GM12878 (cell line): Measurements from ENCODE around the gene GPSM1. TPM values are rescaled to one million over a fixed set of nuclear protein-coding genes. Genes with fewer than 3 reads are reported as not detected.

Experiments used
- ATAC-seq: fragments of 200-7000 bp; cut with Tn5 transposase; 3 replicates; pipeline ENCODE4 v1.9.1; 2020; ENCODE audit warnings: mild to moderate bottlenecking, moderate library complexity
- BruUV-seq: library from RNA; stranded (reverse); fragments of 400-500 nt; replicated peaks from 2 replicates; lab custom pipeline; 2021; lab: Mats Ljungman, UMichigan
- CTCF ChIA-PET: fragments of 300-600 bp; sonication (Branson Sonifier 250); formaldehyde crosslinking; extraction: SDS; loops from one replicate; lab custom pipeline; 2021; ENCODE audit warnings: inconsistent platforms; lab: Yijun Ruan, JAX
- POLR2A ChIA-PET: fragments of 350-600 bp; formaldehyde crosslinking; extraction: SDS; loops from one replicate; lab custom pipeline; 2021; ENCODE audit warnings: inconsistent platforms; lab: Charles Lee
- RAD21 ChIA-PET: fragments of 300-600 bp; sonication (Branson Sonifier 250); formaldehyde crosslinking; loops from one replicate; lab custom pipeline; 2023; ENCODE audit warnings: antibody characterized with exemption; ENCODE audit not compliant: unreplicated experiment; lab: Charles Lee
- SMC1A ChIA-PET: fragments of 300-600 bp; sonication (Branson Sonifier 250); formaldehyde crosslinking; loops from one replicate; lab custom pipeline; 2023; ENCODE audit not compliant: unreplicated experiment, uncharacterized antibody; lab: Charles Lee
- DNase-seq: peaks from one replicate; pipeline ENCODE4 v3.0.0-alpha.2; 2011; ENCODE audit warnings: low read depth, low spot score
- FAIRE-seq: peaks from 3 replicates; lab custom pipeline; 2011; peaks lifted over from hg19 to GRCh38; lab: Jason Lieb, UNC
- H2AFZ ChIP-seq: 2 replicates; pipeline ENCODE4 v1.6.0; 2011; ENCODE audit warnings: low read depth, low read length, control low read depth; ENCODE audit not compliant: control insufficient read depth
- H3K27ac ChIP-seq: 2 replicates; pipeline ENCODE4 v1.5.1; 2011; ENCODE audit warnings: control low read depth; ENCODE audit not compliant: control insufficient read depth, insufficient read depth
- H3K27me3 ChIP-seq, 2 experiments: replicated peaks in 1 of 2; 2 replicates each; pipeline versions ENCODE4 v1.6.0 to v1.6.1; 2011; ENCODE audit warnings: low read length in 1 of 2; ENCODE audit not compliant: control insufficient read depth in 2 of 2, insufficient read depth in 2 of 2
- H3K36me3 ChIP-seq, 2 experiments: 2 replicates each; pipeline ENCODE4 v1.5.1; 2011; ENCODE audit warnings: low read length in 1 of 2; ENCODE audit not compliant: control insufficient read depth in 2 of 2, insufficient read depth in 2 of 2
- H3K4me1 ChIP-seq: 2 replicates; pipeline ENCODE4 v1.6.1; 2011; ENCODE audit warnings: mild to moderate bottlenecking, low read length, moderate library complexity, mixed read lengths; ENCODE audit not compliant: control insufficient read depth, insufficient read depth
- H3K4me2 ChIP-seq: 2 replicates; pipeline ENCODE4 v1.6.0; 2011; ENCODE audit warnings: control low read depth; ENCODE audit not compliant: control insufficient read depth, insufficient read depth
- H3K4me3 ChIP-seq: fragments of 200-600 bp; sonication (generic); 2 replicates; pipeline ENCODE4 v1.5.1; 2016
- H3K79me2 ChIP-seq: 2 replicates; pipeline ENCODE4 v1.6.0; 2011; ENCODE audit warnings: low read length; ENCODE audit not compliant: control insufficient read depth, insufficient read depth
- H3K9ac ChIP-seq: 2 replicates; pipeline ENCODE4 v1.8.0; 2011; ENCODE audit warnings: low read length, control low read depth, mixed read lengths; ENCODE audit not compliant: control insufficient read depth, insufficient read depth
- H3K9me3 ChIP-seq: replicated peaks from 3 replicates; pipeline ENCODE4 v1.5.1; 2011; ENCODE audit warnings: mild to moderate bottlenecking, low read length; ENCODE audit not compliant: control insufficient read depth, insufficient read depth
- H4K20me1 ChIP-seq: 2 replicates; pipeline ENCODE4 v1.6.0; 2011; ENCODE audit not compliant: control insufficient read depth, insufficient read depth
- HSF1 ChIP-seq: fragments of 150-350 bp; IDR thresholded peaks from 2 replicates; pipeline ENCODE4 v1.6.1; 2014; ENCODE audit warnings: mild to moderate bottlenecking, low read depth, low read length
- IKZF1 ChIP-seq: fragments of 450-650 bp; conservative IDR thresholded peaks from 2 replicates; pipeline ENCODE4 v1.6.1; 2017; ENCODE audit warnings: antibody characterized with exemption, mild to moderate bottlenecking
- MXI1 ChIP-seq: fragments of 150-350 bp; IDR thresholded peaks from 2 replicates; pipeline ENCODE4 v1.6.1; 2011; ENCODE audit warnings: low read depth, mild to moderate bottlenecking, inconsistent platforms, low read length, improper control_type of control experiment
- NFXL1 ChIP-seq: fragments of 450-650 bp; IDR thresholded peaks from 2 replicates; pipeline ENCODE4 v1.6.1; 2017; ENCODE audit warnings: antibody characterized with exemption, mild to moderate bottlenecking, borderline replicate concordance
- SPI1 ChIP-seq: IDR thresholded peaks from 2 replicates; pipeline ENCODE4 v1.6.1; 2011; ENCODE audit warnings: low read depth, mild to moderate bottlenecking, low read length, moderate library complexity, borderline replicate concordance; ENCODE audit not compliant: insufficient read depth
- WGBS: methylation state at CpG from one replicate; pipeline ENCODE4 v1.1.6; 2016; ENCODE audit warnings: low lambda C conversion rate; ENCODE audit not compliant: insufficient replicate concordance, insufficient coverage; ENCODE audit errors: missing lambda C conversion rate; 5-methylcytosine and 5-hydroxymethylcytosine counted together
- in situ Hi-C: fragments of 300-500 bp; cut with MboI; formaldehyde crosslinking; loops from 9 replicates; pipeline ENCODE4 v1.14.3; 2018; ENCODE audit warnings: mixed read lengths
- intact Hi-C: fragments of 100-400 bp; cut with micrococcal nuclease; formaldehyde crosslinking; loops from one replicate; pipeline ENCODE4 v1.14.2; 2022; ENCODE audit not compliant: unreplicated experiment
- polyA plus RNA-seq, 11 experiments: library from polyadenylated mRNA; depleted of rRNA in 4 of 11; unstranded in 6 of 11; stranded (reverse) in 5 of 11; fragments of >200 nt; fragmentation: Nextera tagmentation in 4 of 11; fragmentation: Illumina TruSeq in 1 of 11; extraction: Ambion mirVana in 4 of 11; extraction: Trizol in 1 of 11; gene quantifications; 1 replicate in 1 of 11; 2 replicates in 10 of 11; pipeline versions ENCODE4 v1.2.1 to v1.2.3, GENCODE V29; 2011 to 2016; ENCODE audit warnings: inconsistent platforms in 2 of 11, missing spikeins in 2 of 11, low read depth in 1 of 11
- total RNA-seq, 4 experiments: library from RNA; depleted of rRNA in 3 of 4; stranded (reverse); fragments of >200 nt in 3 of 4; fragmentation: Illumina TruSeq in 1 of 4; extraction: Trizol in 1 of 4; gene quantifications; 2 replicates each; pipeline versions ENCODE4 v1.2.1 to v1.2.3, GENCODE V29; 2013 to 2021
- TF ChIP-seq, protein P1 (sequence below): IDR thresholded peaks from 2 replicates; pipeline ENCODE4 v1.6.1; 2011; ENCODE audit warnings: borderline replicate concordance, low read depth, mild to moderate bottlenecking, moderate library complexity, mixed read lengths, low read length; ENCODE audit not compliant: insufficient read depth; ENCODE audit errors: extremely low read length

The GPSM1 gene
- total and polyA plus RNA-seq, 10 of the 15 experiments (the other 5 are each of a cell fraction or from before 2014, with no cell fraction given): 0.04 to 0.10 (median 0.10) TPM; not detected in 7

- no peak for TF ChIP-seq HSF1
- 0 out of 2 replicates have a peak, but pooled peaks have one; percentile 19 for TF ChIP-seq IKZF1
- peak; percentile 60 for TF ChIP-seq MXI1
Measured at GRCh38 chr9:136372561-136373299, 45.4 kb downstream of the GPSM1 start (continued).

DNA sequence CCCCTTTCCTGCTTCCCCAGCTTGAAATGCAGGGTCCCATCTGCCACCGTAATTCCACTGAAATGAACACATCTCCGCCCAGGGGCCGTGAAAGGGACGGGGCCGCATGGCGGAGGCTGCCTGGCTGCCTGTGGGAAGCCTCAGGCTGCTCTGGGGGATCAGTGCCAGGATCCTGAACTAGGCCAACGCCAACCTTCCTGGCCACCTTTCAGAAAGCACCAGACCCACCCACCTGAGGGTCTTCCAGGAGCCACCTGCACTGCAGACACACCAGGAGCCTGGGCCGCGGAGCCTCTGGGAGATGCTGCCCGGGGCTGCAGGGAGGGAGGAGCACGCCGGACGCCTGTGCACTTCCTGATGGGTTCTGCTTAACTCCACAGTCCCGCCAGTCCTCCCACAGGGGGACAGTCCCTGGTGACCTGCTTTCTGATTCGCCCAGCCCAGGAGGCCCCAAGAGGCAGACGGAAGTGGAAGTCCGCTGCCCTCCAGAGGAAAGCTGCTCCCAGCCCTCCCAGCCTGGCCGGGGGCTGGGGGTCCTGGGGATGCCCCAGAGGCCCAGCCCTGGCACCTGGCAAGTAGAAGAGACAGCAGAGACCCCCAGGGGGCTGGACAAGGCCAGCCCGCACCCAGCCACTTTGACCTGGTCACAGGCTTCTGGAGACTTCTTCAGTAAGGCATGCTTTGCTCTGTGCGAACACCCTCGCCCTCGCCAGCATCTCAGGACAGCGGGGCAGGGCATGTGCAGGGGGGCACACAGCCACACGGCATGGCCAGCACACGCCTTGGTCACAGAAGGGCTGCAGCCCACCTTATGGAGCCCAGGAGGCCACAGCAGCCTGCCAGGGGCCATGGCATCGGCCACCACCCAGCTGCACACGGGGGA lies 46.2 kb downstream of the GPSM1 start, which contains the start of gene CARD9:
Gene CARD9 (minus strand): TSS at position 370 of the 883 bp plus-strand sequence. CDS start 1,591 bp downstream, outside the sequence.
- no peaks in the 10 kb centered on the region for H3K79me2 ChIP-seq
- RAD21 ChIA-PET: interaction anchor here (1.6 kb wide), 1 partner anchor 10 kb away, joined by 6 read pairs; the partner anchor contains the start of gene DNLZ
- peak within 1 kb of the TSS; percentile 36 for H3K4me2 ChIP-seq
- peak within 1 kb of the TSS; percentile 52; the same call in 1 of the 2 replicates for H3K27ac ChIP-seq
- CTCF ChIA-PET: interaction anchor here (1.5 to 1.9 kb wide), 2 partner anchors 10 to 26 kb away, joined by 5 to 7 read pairs; partner anchors contain the start of genes DNLZ and SNAPC4
- intact Hi-C loops (no loop called here), in situ Hi-C loops (no loop called here)
- 71% methylated on average over 27 of the region's 27 CpGs for WGBS
- H3K4me3 ChIP-seq: peak within 1 kb of the TSS; percentile 60
- no TSS peak for BruUV-seq
- peak within 1 kb of the TSS; percentile 64 for H3K9ac ChIP-seq
- ATAC-seq (peak; percentile 84), DNase-seq (no peak), FAIRE-seq (no peak)
- H3K36me3 ChIP-seq: peaks cover 0 to 6% of the 10 kb centered on the region in 2 experiments; a peak in 3 of 4 replicates
- H3K27me3 ChIP-seq: no peaks in the 10 kb centered on the region
- no peaks in the 10 kb centered on the region for H4K20me1 ChIP-seq
- H3K4me1 ChIP-seq: 0 out of 2 replicates have a peak, but pooled peaks cover 4% of the 10 kb centered on the region
- TF ChIP-seq, protein P1, sequence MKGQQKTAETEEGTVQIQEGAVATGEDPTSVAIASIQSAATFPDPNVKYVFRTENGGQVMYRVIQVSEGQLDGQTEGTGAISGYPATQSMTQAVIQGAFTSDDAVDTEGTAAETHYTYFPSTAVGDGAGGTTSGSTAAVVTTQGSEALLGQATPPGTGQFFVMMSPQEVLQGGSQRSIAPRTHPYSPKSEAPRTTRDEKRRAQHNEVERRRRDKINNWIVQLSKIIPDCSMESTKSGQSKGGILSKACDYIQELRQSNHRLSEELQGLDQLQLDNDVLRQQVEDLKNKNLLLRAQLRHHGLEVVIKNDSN: no peak
- TF ChIP-seq SPI1: peak; percentile 34; the same call in 1 of the 2 replicates
- TF ChIP-seq NFXL1: peak; percentile 60; the same call in 1 of the 2 replicates
- no peak for TF ChIP-seq MXI1
- H2AFZ ChIP-seq: 0 out of 2 replicates have a peak within 1 kb of the TSS, but pooled peaks have one; percentile 37
- SMC1A ChIA-PET: no interaction called here
- POLR2A ChIA-PET: interaction anchor here (1.1 to 2.0 kb wide), 2 partner anchors 27 to 30 kb away, joined by 3 to 5 read pairs; no protein-coding TSS in a partner anchor
- no peaks in the 10 kb centered on the region for H3K9me3 ChIP-seq
